Neuron (in vitro differentiated cells): ENCODE measurements around the gene DOCK3.

Experiments used
- H2AFZ ChIP-seq: one replicate; pipeline ENCODE4 v1.6.1; 2013; ENCODE audit warnings: low read depth, mild to moderate bottlenecking, inconsistent platforms, low read length, moderate library complexity
- H3K27me3 ChIP-seq: one replicate; pipeline ENCODE4 v1.6.1; 2013; ENCODE audit warnings: low read length; ENCODE audit not compliant: insufficient read depth
- H3K36me3 ChIP-seq: one replicate; pipeline ENCODE4 v1.6.1; 2013; ENCODE audit warnings: low read length; ENCODE audit not compliant: insufficient read depth
- H3K4me1 ChIP-seq: one replicate; pipeline ENCODE4 v1.6.1; 2013; ENCODE audit warnings: low read length; ENCODE audit not compliant: insufficient read depth
- H3K4me3 ChIP-seq: 2 replicates; pipeline ENCODE4 v1.5.1; 2013; ENCODE audit warnings: mild to moderate bottlenecking, low read length, moderate library complexity
- H3K9me3 ChIP-seq: one replicate; pipeline ENCODE4 v1.6.1; 2013; ENCODE audit warnings: low read length

Gene DOCK3

GRCh38 chr3:51340013-51340829 lies 665.5 kb downstream of the DOCK3 start:
- no peaks in the 10 kb centered on the region for H3K36me3 ChIP-seq
- no peak overlapping the region for H3K4me3 ChIP-seq
- H3K9me3 ChIP-seq, result no peaks in the 10 kb centered on the region
- H2AFZ ChIP-seq, result no peak overlapping the region
- no peaks in the 10 kb centered on the region for H3K27me3 ChIP-seq
- H3K4me1 ChIP-seq, result peaks cover 17% of the 10 kb centered on the region

GRCh38 chr3:51340989-51341636 lies 666.4 kb downstream of the DOCK3 start:
- Histone ChIP-seq H3K27me3 (no peaks in the 10 kb centered on the region), H3K9me3 (no peaks in the 10 kb centered on the region), H3K36me3 (no peaks in the 10 kb centered on the region), H3K4me1 (peaks cover 17% of the 10 kb centered on the region), H2AFZ (no peak overlapping the region), H3K4me3 (no peak overlapping the region)

GRCh38 chr3:51343918-51344687 lies 669.4 kb downstream of the DOCK3 start:
- Histone ChIP-seq H2AFZ (no peak overlapping the region), H3K9me3 (no peaks in the 10 kb centered on the region), H3K27me3 (no peaks in the 10 kb centered on the region), H3K36me3 (no peaks in the 10 kb centered on the region), H3K4me3 (no peak overlapping the region), H3K4me1 (peaks cover 17% of the 10 kb centered on the region)

GRCh38 chr3:51350751-51351150 lies 676.0 kb downstream of the DOCK3 start:
- H2AFZ ChIP-seq, result no peak overlapping the region
- H3K4me1 ChIP-seq, result no peaks in the 10 kb centered on the region
- no peak overlapping the region for H3K4me3 ChIP-seq
- H3K36me3 ChIP-seq, result no peaks in the 10 kb centered on the region
- H3K9me3 ChIP-seq, result no peaks in the 10 kb centered on the region
- H3K27me3 ChIP-seq, result no peaks in the 10 kb centered on the region

- Histone ChIP-seq H3K9me3 (no peaks in the 10 kb centered on the region), H3K4me3 (no peak overlapping the region), H2AFZ (no peak overlapping the region), H3K36me3 (no peaks in the 10 kb centered on the region), H3K27me3 (no peaks in the 10 kb centered on the region), H3K4me1 (no peaks in the 10 kb centered on the region)
Observed at GRCh38 chr3:51353131-51353530, 678.4 kb downstream of the DOCK3 start.

GRCh38 chr3:51353691-51354090 lies 679.0 kb downstream of the DOCK3 start:
- Histone ChIP-seq H3K36me3 (no peaks in the 10 kb centered on the region), H3K9me3 (no peaks in the 10 kb centered on the region), H3K27me3 (no peaks in the 10 kb centered on the region)

GRCh38 chr3:51354172-51354571 lies 679.4 kb downstream of the DOCK3 start:
- Histone ChIP-seq H3K27me3 (no peaks in the 10 kb centered on the region), H3K4me3 (no peak overlapping the region), H3K4me1 (no peaks in the 10 kb centered on the region), H2AFZ (no peak overlapping the region), H3K9me3 (no peaks in the 10 kb centered on the region), H3K36me3 (no peaks in the 10 kb centered on the region)

More at GRCh38 chr3:51353691-51354090, 679.0 kb downstream of the DOCK3 start:
- Histone ChIP-seq H3K4me1 (no peaks in the 10 kb centered on the region), H3K4me3 (no peak overlapping the region), H2AFZ (no peak overlapping the region)

GRCh38 chr3:51354731-51355615 lies 680.2 kb downstream of the DOCK3 start:
- Histone ChIP-seq H3K4me1 (no peaks in the 10 kb centered on the region), H3K9me3 (no peaks in the 10 kb centered on the region), H3K4me3 (no peak overlapping the region), H3K36me3 (no peaks in the 10 kb centered on the region), H3K27me3 (no peaks in the 10 kb centered on the region), H2AFZ (no peak overlapping the region)

- Histone ChIP-seq H3K4me3 (no peak overlapping the region), H3K36me3 (no peaks in the 10 kb centered on the region), H3K27me3 (no peaks in the 10 kb centered on the region), H3K9me3 (no peaks in the 10 kb centered on the region), H2AFZ (no peak overlapping the region), H3K4me1 (no peaks in the 10 kb centered on the region)
Observed at GRCh38 chr3:51355891-51356578, 681.3 kb downstream of the DOCK3 start.

- Histone ChIP-seq H3K36me3 (no peaks in the 10 kb centered on the region), H3K27me3 (no peaks in the 10 kb centered on the region), H3K4me1 (no peaks in the 10 kb centered on the region), H3K9me3 (no peaks in the 10 kb centered on the region), H3K4me3 (no peak overlapping the region), H2AFZ (no peak overlapping the region)
Observed at GRCh38 chr3:51357856-51358255, 683.1 kb downstream of the DOCK3 start.

GRCh38 chr3:51358981-51359380 lies 684.3 kb downstream of the DOCK3 start:
- Histone ChIP-seq H3K27me3 (no peaks in the 10 kb centered on the region), H3K36me3 (no peaks in the 10 kb centered on the region), H3K9me3 (no peaks in the 10 kb centered on the region), H2AFZ (no peak overlapping the region), H3K4me1 (no peaks in the 10 kb centered on the region), H3K4me3 (no peak overlapping the region)

GRCh38 chr3:51360806-51361205 lies 686.1 kb downstream of the DOCK3 start:
- Histone ChIP-seq H3K4me1 (no peaks in the 10 kb centered on the region), H2AFZ (no peak overlapping the region), H3K27me3 (no peaks in the 10 kb centered on the region)

More at GRCh38 chr3:51360806-51361205, 686.1 kb downstream of the DOCK3 start:
- Histone ChIP-seq H3K9me3 (no peaks in the 10 kb centered on the region), H3K4me3 (no peak overlapping the region), H3K36me3 (no peaks in the 10 kb centered on the region)
